K562 (cell line): Measurements from ENCODE around the gene ZNF800.

Experiments used
- IFI16 ChIP-seq: fragments of 250-450 bp; sonication (Bioruptor Pico); IDR thresholded peaks from 2 replicates; pipeline ENCODE4 v2.1.2; 2022; ENCODE audit warnings: mild to moderate bottlenecking, inconsistent platforms
- JUN ChIP-seq, 2 experiments: sonication (generic) in 1 of 2; formaldehyde crosslinking in 1 of 2; IDR thresholded peaks; 2 replicates each; pipeline versions ENCODE4 v1.6.1 to v1.8.0; 2012 to 2022; ENCODE audit warnings: borderline replicate concordance in 2 of 2, mild to moderate bottlenecking in 2 of 2, improper control_type of control experiment in 1 of 2, low read depth in 1 of 2, low read length in 1 of 2, missing genetic modification reagents in 1 of 2
- PCBP2 ChIP-seq: fragments of 200-400 bp; formaldehyde crosslinking; IDR thresholded peaks from 2 replicates; pipeline ENCODE4 v1.6.1; 2018; ENCODE audit warnings: low read length, low read depth, mild to moderate bottlenecking, moderate library complexity; ENCODE audit not compliant: poor library complexity, severe bottlenecking
- REST ChIP-seq, 2 experiments: fragments of 450-650 bp; formaldehyde crosslinking in 1 of 2; IDR thresholded peaks; 2 replicates each; pipeline versions ENCODE4 v1.4.0 to v1.6.1; 2014 to 2020; ENCODE audit warnings: mild to moderate bottlenecking in 2 of 2, borderline replicate concordance in 1 of 2, low read depth in 1 of 2
- SMARCA5 ChIP-seq: fragments of 450-650 bp; IDR thresholded peaks from 2 replicates; pipeline ENCODE4 v1.6.1; 2016
- YY1 ChIP-seq, 3 experiments: IDR thresholded peaks; 2 replicates each; pipeline ENCODE4 v1.6.1; 2011; ENCODE audit warnings: low read length in 2 of 3, mild to moderate bottlenecking in 2 of 3, moderate library complexity in 2 of 3, borderline replicate concordance in 1 of 3, control low read depth in 1 of 3, low read depth in 1 of 3; ENCODE audit not compliant: insufficient read depth in 3 of 3, insufficient replicate concordance in 2 of 3, control insufficient read depth in 1 of 3, insufficient read length in 1 of 3; ENCODE audit errors: extremely low read depth in 1 of 3

- TF ChIP-seq REST (IDR thresholded peaks at IDR 0.05; ENCODE audit: borderline replicate concordance) (no peak), REST (CRISPR knock-in tag; IDR thresholded peaks at IDR 0.05; ENCODE audit: low read depth) (no peak), JUN (IDR thresholded peaks at IDR 0.05; ENCODE audit: borderline replicate concordance, low read depth, low read length) (no peak), JUN (CRISPR knock-in tag; IDR thresholded peaks at IDR 0.05; ENCODE audit: borderline replicate concordance) (peak; percentile 78), PCBP2 (peak; percentile 63), IFI16 (no peak), SMARCA5 (no peak), YY1 (IDR thresholded peaks at IDR 0.05; ENCODE audit: borderline replicate concordance in 1 of 3, control insufficient read depth in 1 of 3, extremely low read depth in 1 of 3, insufficient read depth in 3 of 3, insufficient read length in 1 of 3, insufficient replicate concordance in 2 of 3, low read depth in 1 of 3, low read length in 2 of 3) (peak in 1 of 3 experiments; percentile 24)
Measured at GRCh38 chr7:127392182-127392565, 334 bp downstream of the ZNF800 start.
